ENCODE results near the gene PPP2R5C. TPM values are rescaled to one million over a fixed set of nuclear protein-coding genes. Genes with fewer than 3 reads are reported as not detected.

Gene PPP2R5C
- total and polyA plus RNA-seq, 9 of the 15 experiments (the other 6 are each of a cell fraction or from before 2014, with no cell fraction given) = 284 to 617 (median 395) TPM

- TF ChIP-seq E2F1 (CRISPR knock-in tag; IDR thresholded peaks at IDR 0.05) = no peak
- TF ChIP-seq MXD1 (CRISPR knock-in tag; IDR thresholded peaks at IDR 0.05; ENCODE audit: borderline replicate concordance, poor library complexity, severe bottlenecking) = no peak
- no peak for TF ChIP-seq SFPQ (IDR thresholded peaks at IDR 0.05; ENCODE audit: low read depth, low read length)
- no peak for TF ChIP-seq E2F4 (CRISPR knock-in tag; IDR thresholded peaks at IDR 0.05; ENCODE audit: low read depth)
- no peak for TF ChIP-seq ZNF764 (CRISPR knock-in tag; IDR thresholded peaks at IDR 0.05; ENCODE audit: low read depth)
- TF ChIP-seq ZNF57 (CRISPR knock-in tag; IDR thresholded peaks at IDR 0.05) = no peak
- TF ChIP-seq ZNF184 (CRISPR knock-in tag; IDR thresholded peaks at IDR 0.05) = no peak
- TF ChIP-seq CEBPG (CRISPR knock-in tag; IDR thresholded peaks at IDR 0.05) = peak; percentile 94
- TF ChIP-seq CEBPG (tag; conservative IDR thresholded peaks at IDR 0.05 in 1 of 2, IDR thresholded peaks at IDR 0.05 in 1 of 2) = peak; percentile 95 to 98
- TF ChIP-seq ZNF766 (CRISPR knock-in tag; conservative IDR thresholded peaks at IDR 0.05) = 0 out of 2 replicates have a peak, but pooled peaks have one; percentile 5
- no peak for TF ChIP-seq MTA3 (IDR thresholded peaks at IDR 0.05; ENCODE audit: borderline replicate concordance)
- TF ChIP-seq CBX2 (IDR thresholded peaks at IDR 0.05; ENCODE audit: insufficient read depth, low read length, poor library complexity, severe bottlenecking) = no peak
- TF ChIP-seq ZNF12 (CRISPR knock-in tag; IDR thresholded peaks at IDR 0.05) = no peak
Measured at GRCh38 chr14:101732118-101732517, 29.4 kb upstream of the PPP2R5C start (continued).
